Panc1 (cell line): Measurements from ENCODE around the gene TPT1. TPM values are rescaled to one million over a fixed set of nuclear protein-coding genes. Genes with fewer than 3 reads are reported as not detected.

ENCODE experiments used
- ATAC-seq: fragments of 200-7000 bp; cut with Tn5 transposase; 2 replicates; pipeline ENCODE4 v1.9.1; 2020; ENCODE audit warnings: mild to moderate bottlenecking, moderate library complexity
- BruUV-seq: library from RNA; stranded (reverse); fragments of 400-500 nt; replicated peaks from 2 replicates; lab custom pipeline; 2021; lab: Mats Ljungman, UMichigan
- CTCF ChIA-PET: fragments of 300-600 bp; sonication (Branson Sonifier 250); formaldehyde crosslinking; loops from one replicate; lab custom pipeline; 2022; ENCODE audit warnings: antibody characterized with exemption; lab: Charles Lee
- POLR2A ChIA-PET: fragments of 300-600 bp; sonication (Branson Sonifier 250); formaldehyde crosslinking; loops from one replicate; lab custom pipeline; 2022; ENCODE audit warnings: antibody characterized with exemption; lab: Charles Lee
- DNase-seq: peaks from one replicate; pipeline ENCODE4 v3.0.0-alpha.2; 2010; ENCODE audit warnings: low read depth, low spot score
- H3K27ac ChIP-seq: 2 replicates; pipeline ENCODE4 v1.5.1; 2011; ENCODE audit warnings: mild to moderate bottlenecking, low read length, inconsistent platforms
- H3K27me3 ChIP-seq: fragments of 200-500 bp; sonication (Bioruptor generic); 2 replicates; pipeline ENCODE4 v1.6.0; 2014; ENCODE audit warnings: low read length, inconsistent platforms; ENCODE audit not compliant: control insufficient read depth, insufficient read depth
- H3K36me3 ChIP-seq: fragments of 200-500 bp; sonication (Bioruptor generic); 2 replicates; pipeline ENCODE4 v1.5.1; 2014; ENCODE audit warnings: inconsistent platforms, mild to moderate bottlenecking, low read length, moderate library complexity; ENCODE audit not compliant: control insufficient read depth, insufficient read depth
- H3K4me1 ChIP-seq: 2 replicates; pipeline ENCODE4 v1.5.1; 2011; ENCODE audit warnings: inconsistent platforms, mild to moderate bottlenecking, low read length, moderate library complexity; ENCODE audit not compliant: control insufficient read depth, insufficient read depth
- H3K4me3 ChIP-seq, 2 experiments: 2 replicates each; pipeline ENCODE4 v1.5.1; 2011 to 2012; ENCODE audit warnings: low read depth in 2 of 2, low read length in 2 of 2, mild to moderate bottlenecking in 2 of 2, inconsistent platforms in 1 of 2, moderate library complexity in 1 of 2
- H3K9me3 ChIP-seq: fragments of 200-500 bp; sonication (Bioruptor generic); 2 replicates; pipeline ENCODE4 v1.5.1; 2014; ENCODE audit warnings: low read depth, mild to moderate bottlenecking, inconsistent platforms, low read length, moderate library complexity; ENCODE audit not compliant: control insufficient read depth, insufficient read depth
- POLR2AphosphoS5 ChIP-seq: IDR thresholded peaks from 2 replicates; pipeline ENCODE4 v1.6.1; 2012; ENCODE audit warnings: mild to moderate bottlenecking, low read depth, low read length, moderate library complexity
- REST ChIP-seq, 2 experiments: IDR thresholded peaks; 2 replicates each; pipeline ENCODE4 v1.6.1; 2011 to 2012; ENCODE audit warnings: low read depth in 2 of 2, control low read depth in 1 of 2, low read length in 1 of 2, mild to moderate bottlenecking in 1 of 2, moderate library complexity in 1 of 2; ENCODE audit not compliant: insufficient read depth in 1 of 2
- SIN3A ChIP-seq: IDR thresholded peaks from 2 replicates; pipeline ENCODE4 v1.6.1; 2012; ENCODE audit warnings: low read depth, mild to moderate bottlenecking, low read length, moderate library complexity, borderline replicate concordance; ENCODE audit not compliant: insufficient read depth
- TCF7L2 ChIP-seq: IDR thresholded peaks from 2 replicates; pipeline ENCODE4 v1.6.1; 2011; ENCODE audit warnings: mild to moderate bottlenecking, low read depth, low read length, inconsistent platforms
- in situ Hi-C: cut with HindIII; loops from 2 replicates; pipeline ENCODE4 v1.10.0; 2016; ENCODE audit warnings: low sequenced_read_pairs, low pct_unique_long_range_greater_than_20kb
- intact Hi-C: fragments of 100-400 bp; cut with micrococcal nuclease; formaldehyde crosslinking; loops from one replicate; pipeline ENCODE4 v1.10.0; 2022; ENCODE audit not compliant: unreplicated experiment
- total RNA-seq: library from RNA; stranded (reverse); gene quantifications from one replicate; pipeline ENCODE4 v1.2.1, GENCODE V29; 2021; ENCODE audit not compliant: unreplicated experiment
- TF ChIP-seq, protein P1 (sequence below): fragments of 450-650 bp; IDR thresholded peaks from 2 replicates; pipeline ENCODE4 v1.5.1; 2017; ENCODE audit warnings: mild to moderate bottlenecking

The TPT1 gene
- total RNA-seq, 1 experiment from 2014 or later, result 939 TPM

DNA sequence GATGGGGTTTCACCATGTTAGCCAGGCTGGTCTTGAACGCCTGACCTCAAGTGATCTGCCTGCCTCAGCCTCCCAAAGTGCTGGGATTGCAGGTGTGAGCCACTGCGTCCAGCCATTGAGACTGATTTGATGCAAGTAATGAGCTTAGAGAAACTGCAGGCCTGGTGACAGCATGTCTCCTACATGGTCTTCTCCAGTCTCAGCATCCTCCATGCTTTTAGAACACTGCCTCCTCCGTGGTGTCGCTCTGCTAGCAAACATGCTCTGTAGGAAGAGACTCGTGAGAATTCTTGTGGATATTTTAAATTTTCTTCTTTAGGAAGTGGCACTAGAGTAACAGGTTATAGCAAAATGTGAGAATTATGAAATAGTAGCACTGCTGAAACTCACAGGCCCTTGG is 37.1 kb downstream of the TPT1 start:
- H3K4me1 ChIP-seq, result no peaks in the 10 kb centered on the region
- no peaks in the 10 kb centered on the region for H3K36me3 ChIP-seq
- ATAC-seq (no peak), DNase-seq (no peak)
- in situ Hi-C loops, result no loop called here
- no TSS peak for BruUV-seq
- no peak overlapping the region for H3K27ac ChIP-seq
- intact Hi-C loops, result loop anchor here (5.0 kb wide), 1 partner anchor 262 kb away; no protein-coding TSS in a partner anchor
- no peak overlapping the region for H3K4me3 ChIP-seq
- H3K27me3 ChIP-seq, result no peaks in the 10 kb centered on the region
- CTCF ChIA-PET, result no interaction called here
- TF ChIP-seq REST (IDR thresholded peaks at IDR 0.05; ENCODE audit: insufficient read depth in 1 of 2, low read depth in 2 of 2, low read length in 1 of 2) (no peak), POLR2AphosphoS5 (no peak), TCF7L2 (no peak), SIN3A (no peak)
- TF ChIP-seq, protein P1, sequence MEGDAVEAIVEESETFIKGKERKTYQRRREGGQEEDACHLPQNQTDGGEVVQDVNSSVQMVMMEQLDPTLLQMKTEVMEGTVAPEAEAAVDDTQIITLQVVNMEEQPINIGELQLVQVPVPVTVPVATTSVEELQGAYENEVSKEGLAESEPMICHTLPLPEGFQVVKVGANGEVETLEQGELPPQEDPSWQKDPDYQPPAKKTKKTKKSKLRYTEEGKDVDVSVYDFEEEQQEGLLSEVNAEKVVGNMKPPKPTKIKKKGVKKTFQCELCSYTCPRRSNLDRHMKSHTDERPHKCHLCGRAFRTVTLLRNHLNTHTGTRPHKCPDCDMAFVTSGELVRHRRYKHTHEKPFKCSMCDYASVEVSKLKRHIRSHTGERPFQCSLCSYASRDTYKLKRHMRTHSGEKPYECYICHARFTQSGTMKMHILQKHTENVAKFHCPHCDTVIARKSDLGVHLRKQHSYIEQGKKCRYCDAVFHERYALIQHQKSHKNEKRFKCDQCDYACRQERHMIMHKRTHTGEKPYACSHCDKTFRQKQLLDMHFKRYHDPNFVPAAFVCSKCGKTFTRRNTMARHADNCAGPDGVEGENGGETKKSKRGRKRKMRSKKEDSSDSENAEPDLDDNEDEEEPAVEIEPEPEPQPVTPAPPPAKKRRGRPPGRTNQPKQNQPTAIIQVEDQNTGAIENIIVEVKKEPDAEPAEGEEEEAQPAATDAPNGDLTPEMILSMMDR, result no peak
- H3K9me3 ChIP-seq, result no peaks in the 10 kb centered on the region
- POLR2A ChIA-PET, result no interaction called here

DNA sequence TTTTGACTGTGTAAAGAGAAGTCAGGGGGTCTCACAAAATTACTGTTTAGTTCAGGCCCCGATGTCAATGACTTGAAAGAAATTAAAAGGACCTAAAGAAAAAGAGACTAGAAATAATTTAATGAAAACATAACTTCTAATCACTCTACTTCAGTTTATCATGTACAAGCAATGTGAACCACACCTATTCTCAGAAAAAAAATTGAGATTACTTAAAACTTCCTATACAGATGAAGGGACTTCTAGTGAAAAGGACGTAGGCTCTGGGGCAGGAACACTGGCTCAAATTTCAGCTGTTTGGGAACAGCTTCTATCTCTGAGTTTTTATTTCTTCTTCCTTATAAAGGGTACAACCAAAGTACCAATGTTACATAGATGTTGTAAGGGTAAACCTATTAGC is 38.0 kb downstream of the TPT1 start:
- BruUV-seq, result no TSS peak
- POLR2A ChIA-PET, result no interaction called here
- H3K27ac ChIP-seq, result no peak overlapping the region

More for the DNA sequence above, 38.0 kb downstream of the TPT1 start:
- in situ Hi-C loops (no loop called here), intact Hi-C loops (loop anchor here (5.0 kb wide), 1 partner anchor 261 kb away; no protein-coding TSS in a partner anchor)
- Histone ChIP-seq H3K4me3 (no peak overlapping the region), H3K36me3 (no peaks in the 10 kb centered on the region), H3K27me3 (no peaks in the 10 kb centered on the region), H3K9me3 (no peaks in the 10 kb centered on the region), H3K4me1 (no peaks in the 10 kb centered on the region)
- no peak for ATAC-seq
- TF ChIP-seq SIN3A (no peak), REST (IDR thresholded peaks at IDR 0.05; ENCODE audit: insufficient read depth in 1 of 2, low read depth in 2 of 2, low read length in 1 of 2) (no peak)
- DNase-seq, result no peak
- CTCF ChIA-PET, result no interaction called here
